ENCODE data around the gene SERPINH1. TPM values are rescaled to one million over a fixed set of nuclear protein-coding genes. Genes with fewer than 3 reads are reported as not detected.

Gene SERPINH1
- total RNA-seq, 3 donors from 2014 or later = 168 to 264 (median 259) TPM

GRCh38 chr11:75566763-75567279, 4.8 kb downstream of the SERPINH1 start:
- Histone ChIP-seq H3K27ac (peak overlapping the region; percentile 99), H3K9me3 (no peaks in the 10 kb centered on the region), H3K27me3 (no peaks in the 10 kb centered on the region), H3K36me3 (peaks cover 6% of the 10 kb centered on the region), H3K4me3 (peak overlapping the region in 1 of 3 donors; percentile 99), H3K4me1 (peaks cover 17 to 21% of the 10 kb centered on the region in 2 donors)
- intact Hi-C loops (cut with DNase I; ENCODE audit: low total_unique reads) = no loop called here
- DNase-seq (ENCODE audit: low spot score in 2 of 2) = no peak
- TF ChIP-seq POLR2A (IDR thresholded peaks at IDR 0.05) (no peak), CTCF (IDR thresholded peaks at IDR 0.05) (no peak), POLR2AphosphoS5 (IDR thresholded peaks at IDR 0.05) (no peak)

- Histone ChIP-seq H3K4me1 (peaks cover 17 to 21% of the 10 kb centered on the region in 2 donors), H3K36me3 (peaks cover 6% of the 10 kb centered on the region), H3K27me3 (no peaks in the 10 kb centered on the region), H3K9me3 (no peaks in the 10 kb centered on the region), H3K27ac (peak overlapping the region in 1 of 2 donors; percentile 3), H3K4me3 (no peak overlapping the region)
- intact Hi-C loops (cut with DNase I; ENCODE audit: low total_unique reads) = no loop called here
- DNase-seq (ENCODE audit: low spot score in 2 of 2) = no peak
- TF ChIP-seq CTCF (IDR thresholded peaks at IDR 0.05) (no peak), POLR2A (IDR thresholded peaks at IDR 0.05) (no peak), POLR2AphosphoS5 (IDR thresholded peaks at IDR 0.05) (no peak)
These were observed 5.9 kb downstream of the SERPINH1 start for GRCh38 chr11:75567971-75568370.

DNA sequence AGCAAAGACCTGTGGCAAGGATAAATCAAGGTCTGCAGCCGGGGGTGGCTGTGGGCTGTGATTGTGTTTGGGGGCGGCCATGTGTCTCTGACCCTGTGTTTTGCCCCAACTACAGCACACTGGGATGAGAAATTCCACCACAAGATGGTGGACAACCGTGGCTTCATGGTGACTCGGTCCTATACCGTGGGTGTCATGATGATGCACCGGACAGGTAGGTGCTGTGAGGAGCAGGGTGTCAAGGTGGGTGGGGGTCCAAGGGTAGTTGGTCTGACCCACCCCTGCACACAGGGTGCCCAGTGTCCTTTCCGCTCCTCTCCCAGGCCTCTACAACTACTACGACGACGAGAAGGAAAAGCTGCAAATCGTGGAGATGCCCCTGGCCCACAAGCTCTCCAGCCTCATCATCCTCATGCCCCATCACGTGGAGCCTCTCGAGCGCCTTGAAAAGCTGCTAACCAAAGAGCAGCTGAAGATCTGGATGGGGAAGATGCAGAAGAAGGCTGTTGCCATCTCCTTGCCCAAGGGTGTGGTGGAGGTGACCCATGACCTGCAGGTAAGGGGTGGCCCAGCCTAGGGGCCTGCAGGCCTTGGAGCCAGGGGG, 6.7 kb downstream of the SERPINH1 start:
- H3K36me3 ChIP-seq = peaks cover 6% of the 10 kb centered on the region
- intact Hi-C loops (cut with DNase I; ENCODE audit: low total_unique reads) = no loop called here
- H3K27ac ChIP-seq = peak overlapping the region in 1 of 2 donors; percentile 3

DNA sequence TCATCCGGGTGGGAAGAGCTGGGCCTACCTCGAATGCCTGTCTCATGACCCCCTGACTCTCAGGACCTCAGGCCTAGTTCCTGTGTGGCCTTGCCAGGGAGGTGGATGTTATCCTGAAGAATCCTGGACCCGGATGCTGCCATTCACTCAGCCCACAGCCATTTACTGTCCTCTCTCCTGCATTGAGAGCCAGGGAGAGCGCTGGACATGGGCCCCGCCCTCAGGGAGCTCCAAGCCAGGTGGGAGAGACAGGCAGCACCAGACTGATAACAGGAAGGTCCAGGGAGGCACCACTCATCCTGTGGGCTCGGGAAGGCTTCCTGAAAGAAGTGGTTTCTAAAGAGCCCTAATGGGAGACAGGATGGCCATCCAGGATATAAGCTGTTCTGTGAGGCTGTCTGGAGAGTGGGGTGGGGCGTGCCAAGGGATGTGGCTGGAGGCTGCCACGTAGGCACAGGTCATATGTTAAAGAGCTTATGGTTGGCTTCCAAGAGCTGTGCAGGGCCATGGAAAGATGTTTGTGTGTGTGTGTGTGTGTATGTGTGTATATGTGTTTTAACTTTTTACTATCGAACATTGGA, 8.6 kb downstream of the SERPINH1 start:
- Histone ChIP-seq H3K36me3 (peaks cover 6% of the 10 kb centered on the region), H3K27ac (peak overlapping the region in 1 of 2 donors; percentile 55), H3K9me3 (no peaks in the 10 kb centered on the region), H3K4me1 (peaks cover 7 to 12% of the 10 kb centered on the region in 2 donors), H3K4me3 (no peak overlapping the region), H3K27me3 (no peaks in the 10 kb centered on the region)
- TF ChIP-seq POLR2AphosphoS5 (IDR thresholded peaks at IDR 0.05) (no peak), CTCF (IDR thresholded peaks at IDR 0.05) (no peak), POLR2A (IDR thresholded peaks at IDR 0.05) (no peak)
- no peak for DNase-seq (ENCODE audit: low spot score in 2 of 2)
- intact Hi-C loops (cut with DNase I; ENCODE audit: low total_unique reads) = no loop called here

More for the DNA sequence above, 6.7 kb downstream of the SERPINH1 start:
- Histone ChIP-seq H3K27me3 (no peaks in the 10 kb centered on the region), H3K4me3 (no peak overlapping the region), H3K4me1 (peaks cover 14 to 17% of the 10 kb centered on the region in 2 donors), H3K9me3 (no peaks in the 10 kb centered on the region)
- no peak for DNase-seq (ENCODE audit: low spot score in 2 of 2)
- TF ChIP-seq POLR2AphosphoS5 (IDR thresholded peaks at IDR 0.05) = no peak
- no peak for TF ChIP-seq CTCF (IDR thresholded peaks at IDR 0.05)
- no peak for TF ChIP-seq POLR2A (IDR thresholded peaks at IDR 0.05)

DNA sequence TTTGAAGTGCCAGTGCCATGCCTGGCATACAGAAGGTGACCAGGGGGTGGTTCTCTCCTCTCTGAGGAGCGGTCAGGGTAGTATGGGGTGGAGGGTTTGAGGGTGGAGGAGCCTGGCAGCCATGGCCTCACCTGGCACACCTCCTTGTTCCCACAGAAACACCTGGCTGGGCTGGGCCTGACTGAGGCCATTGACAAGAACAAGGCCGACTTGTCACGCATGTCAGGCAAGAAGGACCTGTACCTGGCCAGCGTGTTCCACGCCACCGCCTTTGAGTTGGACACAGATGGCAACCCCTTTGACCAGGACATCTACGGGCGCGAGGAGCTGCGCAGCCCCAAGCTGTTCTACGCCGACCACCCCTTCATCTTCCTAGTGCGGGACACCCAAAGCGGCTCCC, 9.6 kb downstream of the SERPINH1 start:
- Histone ChIP-seq H3K4me3 (no peak overlapping the region), H3K9me3 (no peaks in the 10 kb centered on the region), H3K36me3 (peaks cover 6% of the 10 kb centered on the region), H3K27me3 (no peaks in the 10 kb centered on the region), H3K27ac (peak overlapping the region in 1 of 2 donors; percentile 53), H3K4me1 (peaks cover 0 to 4% of the 10 kb centered on the region in 2 donors)
- intact Hi-C loops (cut with DNase I; ENCODE audit: low total_unique reads) = no loop called here
- TF ChIP-seq CTCF (IDR thresholded peaks at IDR 0.05) (no peak), POLR2AphosphoS5 (IDR thresholded peaks at IDR 0.05) (no peak), POLR2A (IDR thresholded peaks at IDR 0.05) (no peak)
- no peak for DNase-seq (ENCODE audit: low spot score in 2 of 2)
